Measurements from ENCODE around the gene MAP3K15. TPM values are rescaled to one million over a fixed set of nuclear protein-coding genes. Genes with fewer than 3 reads are reported as not detected.

Gene MAP3K15
- total and polyA plus RNA-seq, 2 of the 13 experiments (the other 11 are each of a cell fraction or from before 2014, with no cell fraction given): 3.9 to 6.4 TPM

GRCh38 chrX:19410259-19410658 lies 105.0 kb downstream of the MAP3K15 start:
- peaks cover 0 to 4% of the 10 kb centered on the region in 2 experiments; a peak in 1 of 5 replicates for H3K36me3 ChIP-seq (replicated peaks in 1 of 2; ENCODE audit: control insufficient read depth in 1 of 2, insufficient read depth in 2 of 2, low read length in 2 of 2)
- in situ Hi-C loops (cut with HindIII; ENCODE audit: extremely low pct_ligation_motif_present, low pct_unique_long_range_greater_than_20kb) (no loop called here), intact Hi-C loops (cut with micrococcal nuclease; ENCODE audit: unreplicated experiment) (no loop called here)
- no peak for ATAC-seq
- FAIRE-seq: no peak
- H3K27ac ChIP-seq (ENCODE audit: extremely low read length, insufficient read depth, low read length): no peak overlapping the region
- ChIA-PET POLR2A (no interaction called here), CTCF (ENCODE audit: low intra/inter-chr PET ratio, low total read pairs) (no interaction called here)
- no peaks in the 10 kb centered on the region for H3K79me2 ChIP-seq (ENCODE audit: insufficient read depth, low read length)
- H3K9ac ChIP-seq (ENCODE audit: insufficient read depth, low read depth, low read length): no peak overlapping the region
- no TSS peak for BruUV-seq (replicated peaks)
- no peak for DNase-seq (ENCODE audit: low spot score)
- H4K20me1 ChIP-seq (ENCODE audit: insufficient read depth, low read length): no peaks in the 10 kb centered on the region
- TF ChIP-seq ZNF143 (CRISPR knock-in tag; IDR thresholded peaks at IDR 0.05): peak; percentile 52; the same call in 1 of the 2 replicates
- TF ChIP-seq HOXA9 (CRISPR knock-in tag; IDR thresholded peaks at IDR 0.05; ENCODE audit: borderline replicate concordance): no peak
- no peak for TF ChIP-seq NR3C1 (CRISPR knock-in tag; IDR thresholded peaks at IDR 0.05)
- TF ChIP-seq PTBP1 (IDR thresholded peaks at IDR 0.05; ENCODE audit: low read depth, low read length, poor library complexity, severe bottlenecking): no peak
- 0 out of 2 replicates have a peak, but pooled peaks have one; percentile 47 for TF ChIP-seq THAP11 (CRISPR knock-in tag; IDR thresholded peaks at IDR 0.05)
- no peak for TF ChIP-seq HNF4A (CRISPR knock-in tag; IDR thresholded peaks at IDR 0.05)
- no peak for TF ChIP-seq U2AF2 (IDR thresholded peaks at IDR 0.05; ENCODE audit: low read depth, low read length)
- no peak for TF ChIP-seq REST (IDR thresholded peaks at IDR 0.05; ENCODE audit: borderline replicate concordance in 1 of 2, low read depth in 1 of 2, low read length in 2 of 2)
- no peak for TF ChIP-seq MED13 (CRISPR knock-in tag; IDR thresholded peaks at IDR 0.05)
- no peaks in the 10 kb centered on the region for H3K27me3 ChIP-seq (ENCODE audit: control insufficient read depth in 1 of 2, insufficient read depth in 2 of 2, low read length in 2 of 2)
- 100% methylated on average over 1 of the region's 2 CpGs for WGBS (ENCODE audit: low lambda C conversion rate)
- no peak overlapping the region for H3K4me2 ChIP-seq (ENCODE audit: low read depth, low read length)
- H3K4me3 ChIP-seq (replicated peaks in 1 of 3; ENCODE audit: insufficient read depth in 1 of 3, low read depth in 2 of 3, low read length in 3 of 3): no peak overlapping the region
- H2AFZ ChIP-seq (ENCODE audit: low read length): no peak overlapping the region
- H3K4me1 ChIP-seq (ENCODE audit: insufficient read depth, low read length): no peaks in the 10 kb centered on the region
- no peaks in the 10 kb centered on the region for H3K9me3 ChIP-seq (ENCODE audit: low read length)
